DND-41 (cell line): ENCODE measurements around the gene METRN.

Experiments
- CTCF ChIP-seq: IDR thresholded peaks from 2 replicates; pipeline ENCODE4 v1.5.1; 2012; ENCODE audit warnings: borderline replicate concordance, low read length, moderate library complexity, mild to moderate bottlenecking; ENCODE audit not compliant: poor library complexity, severe bottlenecking; ENCODE audit errors: extremely low read depth
- EZH2 ChIP-seq: IDR thresholded peaks from 3 replicates; pipeline ENCODE4 v1.6.1; 2012; ENCODE audit warnings: borderline replicate concordance, low read depth, mild to moderate bottlenecking, moderate library complexity, low read length, inconsistent platforms; ENCODE audit not compliant: severe bottlenecking

GRCh38 chr16:686459-687260 lies 28.3 kb upstream of the METRN start:
- TF ChIP-seq CTCF (no peak), EZH2 (no peak)
